ENCODE results near the gene KCNK6.
"Not testable (repeated sequence)": the region's sequence is repeated elsewhere in the genome, so short reads cannot be mapped to it uniquely, and the experiment has no call there.

Gene KCNK6

DNA sequence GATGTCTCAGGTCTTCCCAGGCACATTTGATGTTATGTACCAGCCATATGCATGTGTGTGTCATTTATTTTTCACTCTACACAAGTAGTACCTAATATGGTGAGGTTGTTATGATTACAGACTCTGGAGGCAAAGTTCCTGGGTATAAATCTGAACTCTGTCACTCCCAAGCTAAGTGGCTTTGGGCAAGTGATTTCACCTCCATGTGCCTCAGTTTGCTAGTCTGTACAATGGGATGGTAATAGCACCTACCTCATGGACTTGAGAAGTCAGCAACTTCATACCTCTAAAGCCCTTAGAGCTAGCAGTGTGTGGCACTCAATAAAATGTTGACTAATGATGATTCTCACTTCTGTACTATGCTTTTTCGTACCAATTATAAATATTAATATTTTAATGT, 12.1 kb downstream of the KCNK6 start:
- FAIRE-seq (no peak), DNase-seq (ENCODE audit: insufficient read length) (no peak)
- no peak for TF ChIP-seq POLR2A (IDR thresholded peaks at IDR 0.05; ENCODE audit: low read depth, low read length)
- no peak for TF ChIP-seq TAF1 (IDR thresholded peaks at IDR 0.05; ENCODE audit: borderline replicate concordance, low read depth, low read length)
- no peak for TF ChIP-seq POLR2AphosphoS5 (IDR thresholded peaks at IDR 0.05; ENCODE audit: low read depth, low read length)

DNA sequence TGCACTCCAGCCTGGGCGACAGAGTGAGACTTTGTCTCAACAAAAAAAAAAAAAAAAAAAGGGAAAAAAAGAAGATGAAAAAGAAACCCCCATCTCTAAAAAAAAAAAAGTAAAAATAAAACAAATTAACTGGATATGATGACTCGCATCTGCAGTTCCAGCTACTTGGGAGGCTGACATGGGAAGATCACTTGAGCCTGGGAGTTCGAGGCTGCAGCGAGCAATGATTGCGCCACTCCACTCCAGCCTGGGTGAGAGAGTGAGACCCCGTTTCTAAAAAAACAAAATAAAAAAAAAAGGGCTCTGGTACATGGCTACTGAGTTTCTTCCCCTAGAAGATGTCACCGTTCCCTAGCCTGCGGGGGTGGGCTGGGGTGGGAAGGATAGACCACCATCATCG, 13.6 kb downstream of the KCNK6 start:
- TF ChIP-seq POLR2AphosphoS5 (IDR thresholded peaks at IDR 0.05; ENCODE audit: low read depth, low read length) (no peak), TAF1 (IDR thresholded peaks at IDR 0.05; ENCODE audit: borderline replicate concordance, low read depth, low read length) (no peak), POLR2A (IDR thresholded peaks at IDR 0.05; ENCODE audit: low read depth, low read length) (no peak)
- FAIRE-seq = no peak
- DNase-seq (ENCODE audit: insufficient read length) = no peak

DNA sequence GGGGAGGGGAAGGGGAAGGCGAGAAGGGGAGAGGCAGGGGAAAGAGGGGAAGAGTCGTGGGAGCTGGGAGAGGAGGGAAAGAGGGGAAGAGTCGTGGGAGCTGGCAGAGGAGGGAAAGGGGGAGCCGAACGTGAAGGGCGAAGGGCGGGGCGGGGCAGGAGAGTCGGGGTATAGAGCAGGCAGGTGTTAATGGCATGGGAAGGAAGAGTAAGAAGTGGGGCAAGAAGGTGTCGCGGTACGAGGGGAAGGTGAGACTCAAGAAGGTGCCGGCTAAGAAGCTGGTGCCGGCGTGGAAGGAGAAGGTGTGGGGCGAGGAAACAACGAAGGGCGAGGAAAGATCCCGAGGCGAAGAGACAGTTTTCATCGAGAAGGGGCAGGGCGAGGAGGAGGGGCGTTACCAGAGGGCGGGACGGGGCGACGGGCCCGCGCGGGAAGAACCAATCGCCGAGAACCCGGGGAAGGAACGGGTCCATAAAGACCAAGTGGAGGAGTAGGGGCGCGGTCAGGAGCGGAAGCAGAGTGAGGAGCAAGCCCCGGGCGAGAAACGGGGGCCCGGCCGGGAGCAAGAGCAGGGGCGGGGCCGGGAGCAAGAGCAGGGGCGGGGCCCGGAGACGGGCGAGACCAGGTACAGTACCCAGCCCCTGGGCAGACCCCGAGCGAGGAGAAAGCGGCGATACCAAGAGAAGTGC, 16.4 kb downstream of the KCNK6 start:
- FAIRE-seq (no peak), DNase-seq (ENCODE audit: insufficient read length) (peak; percentile 94)
- TF ChIP-seq POLR2AphosphoS5 (IDR thresholded peaks at IDR 0.05; ENCODE audit: low read depth, low read length) (no peak), TAF1 (IDR thresholded peaks at IDR 0.05; ENCODE audit: borderline replicate concordance, low read depth, low read length) (0 out of 2 replicates have a peak, but pooled peaks have one; percentile 28)

DNA sequence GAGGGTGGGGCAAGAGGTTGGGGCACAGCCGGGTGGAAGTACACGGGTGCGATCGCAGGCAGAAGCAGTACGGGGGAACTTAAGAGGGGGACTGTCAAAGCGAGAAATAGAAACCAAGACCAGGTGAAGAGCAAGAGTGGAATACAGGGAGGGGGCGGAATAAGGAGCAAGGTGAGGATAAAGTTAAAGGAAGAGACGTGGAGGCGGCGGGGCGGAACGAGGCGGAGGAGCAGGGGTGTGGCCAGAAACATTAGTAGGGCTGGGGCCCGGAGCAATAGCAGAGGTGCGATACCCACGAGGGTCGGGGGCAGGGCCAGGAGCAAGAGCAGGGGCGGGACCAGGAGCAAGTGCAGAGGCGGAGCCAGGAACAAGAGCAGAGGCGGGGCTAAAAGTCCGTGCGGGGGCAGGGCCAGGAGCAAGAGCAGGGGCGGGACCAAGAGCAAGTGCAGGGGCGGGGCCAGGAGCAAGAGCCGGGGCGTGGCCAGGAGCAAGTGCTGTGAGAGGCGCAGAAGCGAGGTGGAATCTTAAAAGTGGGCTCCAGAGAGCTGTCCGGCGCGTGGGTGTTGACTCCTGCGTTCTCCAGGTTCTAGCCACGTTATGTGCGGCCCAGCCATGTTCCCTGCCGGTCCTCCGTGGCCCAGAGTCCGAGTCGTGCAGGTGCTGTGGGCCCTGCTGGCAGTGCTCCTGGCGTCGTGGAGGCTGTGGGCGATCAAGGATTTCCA, 17.2 kb downstream of the KCNK6 start:
- TF ChIP-seq POLR2AphosphoS5 (IDR thresholded peaks at IDR 0.05; ENCODE audit: low read depth, low read length) = no peak
- TF ChIP-seq POLR2A (IDR thresholded peaks at IDR 0.05; ENCODE audit: low read depth, low read length) = no peak
- TF ChIP-seq TAF1 (IDR thresholded peaks at IDR 0.05; ENCODE audit: borderline replicate concordance, low read depth, low read length) = 0 out of 2 replicates have a peak, but pooled peaks have one; percentile 7
- DNase-seq (ENCODE audit: insufficient read length) (peak; percentile 80), FAIRE-seq (no peak)

DNA sequence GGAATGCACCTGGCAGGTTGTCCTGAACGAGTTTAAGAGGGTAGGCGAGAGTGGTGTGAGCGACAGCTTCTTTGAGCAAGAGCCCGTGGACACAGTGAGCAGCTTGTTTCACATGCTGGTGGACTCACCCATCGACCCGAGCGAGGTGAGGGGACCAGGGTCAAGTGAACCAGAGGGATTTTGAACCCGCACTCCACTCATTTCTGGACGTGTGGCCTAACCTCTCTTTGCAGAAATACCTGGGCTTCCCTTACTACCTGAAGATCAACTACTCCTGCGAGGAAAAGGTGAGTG, 17.7 kb downstream of the KCNK6 start:
- DNase-seq (ENCODE audit: insufficient read length) (no peak), FAIRE-seq (no peak)
- TF ChIP-seq POLR2A (IDR thresholded peaks at IDR 0.05; ENCODE audit: low read depth, low read length) (no peak), POLR2AphosphoS5 (IDR thresholded peaks at IDR 0.05; ENCODE audit: low read depth, low read length) (no peak), TAF1 (IDR thresholded peaks at IDR 0.05; ENCODE audit: borderline replicate concordance, low read depth, low read length) (no peak)

DNA sequence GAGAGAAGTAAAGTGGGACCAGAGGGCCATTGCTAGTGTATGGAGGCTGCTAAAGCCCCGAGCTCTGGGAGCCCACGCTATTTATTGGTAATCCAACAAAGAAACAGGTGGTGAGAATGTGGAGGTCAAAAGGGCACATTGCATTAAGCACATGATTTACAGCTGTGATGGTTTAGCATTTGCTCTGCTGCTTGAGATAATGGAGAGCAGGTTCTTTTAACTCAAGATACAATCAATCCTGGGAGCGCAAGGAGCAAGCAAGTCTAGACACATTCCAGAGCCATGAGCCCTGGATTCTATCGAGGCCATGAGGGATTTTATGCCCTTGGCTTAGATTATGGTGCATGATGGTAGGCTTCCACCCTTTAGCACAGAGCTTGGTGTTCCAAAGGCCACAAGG, 19.4 kb downstream of the KCNK6 start:
- DNase-seq (ENCODE audit: insufficient read length); FAIRE-seq: not testable (repeated sequence)

DNA sequence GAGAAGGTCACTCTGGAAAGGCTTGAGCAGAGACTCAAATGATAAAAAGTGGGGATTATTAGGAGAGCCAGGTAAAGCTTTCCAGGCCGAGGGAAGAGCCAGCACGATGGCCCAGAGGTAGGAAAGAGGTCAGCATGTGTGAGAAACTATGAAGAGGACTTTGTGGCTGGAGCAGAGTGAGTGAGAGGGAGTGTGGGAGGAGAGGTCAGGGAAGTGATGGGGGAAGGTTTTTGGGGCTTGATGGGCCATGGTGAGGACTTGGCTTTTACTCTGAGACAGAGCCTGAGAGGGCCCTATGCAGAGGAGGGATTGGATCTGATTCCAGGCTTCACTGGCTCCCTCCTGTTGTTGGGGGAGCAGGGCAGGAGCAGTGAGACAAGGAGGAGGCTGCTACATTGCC, 21.3 kb downstream of the KCNK6 start:
- no peak for TF ChIP-seq POLR2A (IDR thresholded peaks at IDR 0.05; ENCODE audit: low read depth, low read length)
- FAIRE-seq = no peak
- DNase-seq (ENCODE audit: insufficient read length) = no peak

DNA sequence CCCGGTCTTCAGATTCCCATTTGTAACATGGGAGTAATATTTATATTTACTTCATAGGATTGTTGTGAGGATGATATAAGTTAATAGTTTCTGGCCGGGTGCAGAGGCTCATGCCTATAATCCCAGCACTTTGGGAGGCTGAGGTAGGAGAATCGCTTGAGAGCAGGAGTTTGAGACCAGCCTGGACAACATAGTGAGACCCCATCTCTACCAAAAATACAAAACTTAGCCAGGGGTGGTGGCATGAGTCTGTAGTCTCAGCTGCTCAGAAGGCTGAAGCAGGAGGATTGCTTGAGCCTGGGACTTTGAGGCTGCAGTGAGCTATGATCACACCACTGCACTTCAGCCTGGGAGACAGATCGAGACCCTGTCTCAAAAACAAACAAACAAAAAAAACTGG, 27.2 kb downstream of the KCNK6 start:
- TF ChIP-seq POLR2AphosphoS5 (IDR thresholded peaks at IDR 0.05; ENCODE audit: low read depth, low read length) (no peak), POLR2A (IDR thresholded peaks at IDR 0.05; ENCODE audit: low read depth, low read length) (no peak), TAF1 (IDR thresholded peaks at IDR 0.05; ENCODE audit: borderline replicate concordance, low read depth, low read length) (no peak)
- FAIRE-seq (no peak), DNase-seq (ENCODE audit: insufficient read length) (no peak)

DNA sequence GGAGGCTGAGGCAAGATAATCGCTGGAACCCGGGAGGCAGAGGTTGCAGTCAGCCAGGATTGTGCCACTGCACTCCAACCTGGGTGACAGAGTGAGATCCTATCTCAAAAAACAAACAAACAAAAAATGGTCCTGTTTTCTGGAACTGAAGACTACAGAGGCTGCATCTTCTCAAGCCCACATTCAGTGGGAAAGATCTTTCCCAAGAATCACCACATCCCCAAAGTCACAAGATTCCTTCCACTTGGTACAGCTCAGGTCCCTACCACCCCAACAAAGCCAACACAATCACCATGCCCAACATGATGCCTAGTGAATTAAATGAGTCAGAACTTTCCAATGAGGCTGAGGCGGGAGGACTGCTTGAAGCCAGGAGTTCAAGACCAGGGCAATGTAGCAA, 31.2 kb downstream of the KCNK6 start:
- DNase-seq (ENCODE audit: insufficient read length) = no peak
- TF ChIP-seq POLR2AphosphoS5 (IDR thresholded peaks at IDR 0.05; ENCODE audit: low read depth, low read length) (no peak), TAF1 (IDR thresholded peaks at IDR 0.05; ENCODE audit: borderline replicate concordance, low read depth, low read length) (no peak), POLR2A (IDR thresholded peaks at IDR 0.05; ENCODE audit: low read depth, low read length) (no peak)
- no peak for FAIRE-seq

DNA sequence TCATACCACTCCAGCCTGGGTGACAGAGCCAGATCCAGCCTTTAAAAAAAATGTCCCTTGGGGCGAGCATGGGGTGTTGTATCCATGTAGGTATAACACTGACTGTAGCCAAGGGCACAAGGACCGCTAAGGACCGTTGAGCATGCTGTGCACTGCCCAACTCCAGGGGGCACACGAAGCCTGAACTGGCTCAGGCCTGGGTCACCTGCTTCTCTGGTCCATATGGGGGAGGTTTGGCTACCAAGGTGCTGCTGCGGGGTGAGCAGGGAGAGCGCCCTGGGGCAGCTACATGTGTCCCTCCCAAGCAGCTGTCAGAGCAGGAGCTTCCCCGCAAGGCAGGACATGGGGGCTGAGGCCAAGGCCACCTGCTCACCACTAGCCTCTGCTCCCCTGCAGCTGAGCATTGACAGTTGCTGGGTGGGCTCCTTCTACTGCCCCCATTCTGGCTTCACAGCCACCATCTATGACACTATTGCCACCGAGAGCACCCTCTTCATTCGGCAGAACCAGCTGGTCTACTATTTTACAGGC, 32.3 kb downstream of the KCNK6 start:
- FAIRE-seq = no peak
- TF ChIP-seq POLR2AphosphoS5 (IDR thresholded peaks at IDR 0.05; ENCODE audit: low read depth, low read length) (no peak), POLR2A (IDR thresholded peaks at IDR 0.05; ENCODE audit: low read depth, low read length) (no peak), TAF1 (IDR thresholded peaks at IDR 0.05; ENCODE audit: borderline replicate concordance, low read depth, low read length) (no peak)
- DNase-seq (ENCODE audit: insufficient read length) = no peak

DNA sequence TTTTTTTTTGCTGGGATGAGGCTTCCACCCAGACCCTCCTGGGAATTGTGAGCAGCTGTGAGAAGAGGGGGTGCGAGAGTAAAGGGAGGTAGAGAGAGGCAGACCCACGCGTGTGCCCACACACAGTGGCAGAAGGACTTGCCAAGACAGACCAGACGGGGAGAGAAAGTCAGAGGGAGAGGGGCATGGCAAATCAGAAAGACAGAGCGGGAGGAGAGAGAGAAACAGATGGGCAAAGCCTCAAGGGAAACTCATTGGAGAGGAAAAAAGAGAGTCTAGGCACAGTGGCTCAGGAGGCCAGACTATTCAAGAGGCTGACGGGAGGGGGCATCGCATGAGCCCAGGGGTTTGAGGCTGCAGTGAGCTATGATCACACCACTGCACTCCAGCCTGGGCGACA, 33.0 kb downstream of the KCNK6 start:
- FAIRE-seq (no peak), DNase-seq (ENCODE audit: insufficient read length) (no peak)
- TF ChIP-seq POLR2AphosphoS5 (IDR thresholded peaks at IDR 0.05; ENCODE audit: low read depth, low read length) (no peak), POLR2A (IDR thresholded peaks at IDR 0.05; ENCODE audit: low read depth, low read length) (no peak), TAF1 (IDR thresholded peaks at IDR 0.05; ENCODE audit: borderline replicate concordance, low read depth, low read length) (no peak)
